IgD-negative memory B cell (primary cell): Measurements from ENCODE around the gene APC. TPM values are rescaled to one million over a fixed set of nuclear protein-coding genes. Genes with fewer than 3 reads are reported as not detected.
"Not testable (repeated sequence)": the region's sequence is repeated elsewhere in the genome, so short reads cannot be mapped to it uniquely, and the experiment has no call there.

Experiments used
- H3K27ac Mint-ChIP-seq, 3 donors: one replicate each; pipeline ENCODE4 v1.8.0; 2020 to 2022; ENCODE audit warnings: mild to moderate bottlenecking in 3 of 3, mixed read lengths in 3 of 3, moderate library complexity in 1 of 3
- H3K27me3 Mint-ChIP-seq: one replicate; pipeline ENCODE4 v1.8.0; 2021; ENCODE audit warnings: mixed read lengths
- H3K36me3 Mint-ChIP-seq: one replicate; pipeline ENCODE4 v1.8.0; 2020; ENCODE audit warnings: mild to moderate bottlenecking, mixed read lengths
- H3K4me1 Mint-ChIP-seq, 3 donors: one replicate each; pipeline ENCODE4 v1.8.0; 2020 to 2022; ENCODE audit warnings: mixed read lengths in 3 of 3, mild to moderate bottlenecking in 1 of 3
- H3K4me3 Mint-ChIP-seq, 4 donors: one replicate each; pipeline ENCODE4 v1.8.0; 2020 to 2022; ENCODE audit warnings: mild to moderate bottlenecking in 4 of 4, mixed read lengths in 4 of 4, moderate library complexity in 3 of 4
- H3K9me3 Mint-ChIP-seq, 3 donors: one replicate each; pipeline ENCODE4 v1.8.0; 2020 to 2021; ENCODE audit warnings: mixed read lengths in 3 of 3, mild to moderate bottlenecking in 1 of 3
- polyA plus RNA-seq: library from polyadenylated mRNA; unstranded; fragments of 300-500 nt; fragmentation: Illumina TruSeq; gene quantifications from one replicate; pipeline ENCODE4 v1.2.3, GENCODE V29; 2021

APC gene
- polyA plus RNA-seq, 1 donor from 2014 or later: 19.4 TPM

GRCh38 chr5:112833971-112834370 lies 96.3 kb downstream of the APC start:
- Mint-ChIP-seq H3K4me1 (peaks cover 0 to 2% (median 0%) of the 10 kb centered on the region in 3 donors), H3K9me3 (no peaks in the 10 kb centered on the region), H3K27me3 (no peaks in the 10 kb centered on the region), H3K4me3 (no peak overlapping the region), H3K36me3 (peaks cover 20% of the 10 kb centered on the region), H3K27ac (no peak overlapping the region)

GRCh38 chr5:112844489-112844888 lies 106.8 kb downstream of the APC start:
- H3K4me1 Mint-ChIP-seq: peaks cover 4% of the 10 kb centered on the region in 3 donors
- H3K27ac Mint-ChIP-seq: peak overlapping the region in 1 of 3 donors; percentile 76
- H3K27me3 Mint-ChIP-seq: no peaks in the 10 kb centered on the region
- H3K36me3 Mint-ChIP-seq: peaks cover 5% of the 10 kb centered on the region
- no peaks in the 10 kb centered on the region for H3K9me3 Mint-ChIP-seq
- no peak overlapping the region for H3K4me3 Mint-ChIP-seq

GRCh38 chr5:112846556-112846955 lies 108.9 kb downstream of the APC start:
- peaks cover 4% of the 10 kb centered on the region in 3 donors for H3K4me1 Mint-ChIP-seq
- H3K36me3 Mint-ChIP-seq: no peaks in the 10 kb centered on the region
- H3K4me3 Mint-ChIP-seq: no peak overlapping the region
- peak overlapping the region in 1 of 3 donors; percentile 56 for H3K27ac Mint-ChIP-seq
- no peaks in the 10 kb centered on the region for H3K27me3 Mint-ChIP-seq
- no peaks in the 10 kb centered on the region for H3K9me3 Mint-ChIP-seq

GRCh38 chr5:112847306-112847705 lies 109.6 kb downstream of the APC start:
- H3K27ac Mint-ChIP-seq: no peak overlapping the region

GRCh38 chr5:112848116-112848811 lies 110.6 kb downstream of the APC start:
- Mint-ChIP-seq H3K27ac (peak overlapping the region in 2 of 3 donors; percentile 1 to 33), H3K4me1 (peaks cover 4 to 6% (median 4%) of the 10 kb centered on the region in 3 donors), H3K9me3 (no peaks in the 10 kb centered on the region), H3K36me3 (no peaks in the 10 kb centered on the region), H3K27me3 (peaks cover 6% of the 10 kb centered on the region), H3K4me3 (peak overlapping the region in 1 of 4 donors; percentile 14)

More at GRCh38 chr5:112847306-112847705, 109.6 kb downstream of the APC start:
- Mint-ChIP-seq H3K36me3 (no peaks in the 10 kb centered on the region), H3K27me3 (peaks cover 2% of the 10 kb centered on the region), H3K4me1 (peaks cover 4 to 6% (median 4%) of the 10 kb centered on the region in 3 donors), H3K4me3 (no peak overlapping the region), H3K9me3 (no peaks in the 10 kb centered on the region)

- Mint-ChIP-seq H3K27ac (no peak overlapping the region), H3K27me3 (peaks cover 14% of the 10 kb centered on the region), H3K9me3 (peaks cover 5 to 10% (median 7%) of the 10 kb centered on the region in 3 donors)
These were observed 112.2 kb downstream of the APC start for GRCh38 chr5:112849912-112850311.

GRCh38 chr5:112854651-112855050 lies 117.0 kb downstream of the APC start:
- Mint-ChIP-seq H3K27ac (peak overlapping the region in 1 of 3 donors; percentile 26), H3K9me3 (peaks cover 8 to 11% (median 9%) of the 10 kb centered on the region in 3 donors), H3K4me1 (peaks cover 0 to 2% (median 2%) of the 10 kb centered on the region in 3 donors), H3K27me3 (peaks cover 23% of the 10 kb centered on the region), H3K36me3 (peaks cover 3% of the 10 kb centered on the region), H3K4me3 (no peak overlapping the region)

More at GRCh38 chr5:112849912-112850311, 112.2 kb downstream of the APC start:
- H3K4me1 Mint-ChIP-seq: peaks cover 4 to 6% (median 4%) of the 10 kb centered on the region in 3 donors
- peaks cover under 1% of the 10 kb centered on the region for H3K36me3 Mint-ChIP-seq
- H3K4me3 Mint-ChIP-seq: no peak overlapping the region

GRCh38 chr5:112857866-112858265 lies 120.2 kb downstream of the APC start:
- Mint-ChIP-seq H3K9me3 (peaks cover 8 to 11% (median 9%) of the 10 kb centered on the region in 3 donors), H3K27ac (no peak overlapping the region), H3K27me3 (peaks cover 18% of the 10 kb centered on the region), H3K4me3 (peak overlapping the region in 1 of 4 donors; percentile 7), H3K36me3 (peaks cover 3% of the 10 kb centered on the region), H3K4me1 (peaks cover 5 to 12% (median 9%) of the 10 kb centered on the region in 3 donors)

GRCh38 chr5:112860571-112860928 lies 122.9 kb downstream of the APC start:
- not testable (repeated sequence) for H3K9me3 Mint-ChIP-seq, H3K36me3 Mint-ChIP-seq, H3K27me3 Mint-ChIP-seq
- H3K27ac Mint-ChIP-seq: peak overlapping the region; percentile 87 to 97 (median 96)
- H3K4me1 Mint-ChIP-seq: peaks cover 12 to 21% (median 15%) of the 10 kb centered on the region in 3 donors
- H3K4me3 Mint-ChIP-seq: peak overlapping the region; percentile 95 to 99 (median 97)

GRCh38 chr5:112860929-112861637 lies 123.4 kb downstream of the APC start, which contains the start of gene SRP19:
TSS of gene SRP19 (plus strand) at chr5:112861287. CDS start at chr5:112861377, 90 bp downstream.
- peak within 1 kb of the TSS; percentile 95 to 99 (median 97) for H3K4me3 Mint-ChIP-seq
- peaks cover 12 to 21% (median 15%) of the 10 kb centered on the region in 3 donors for H3K4me1 Mint-ChIP-seq
- H3K27ac Mint-ChIP-seq: peak within 1 kb of the TSS; percentile 87 to 97 (median 96)
- H3K27me3 Mint-ChIP-seq: peaks cover 4% of the 10 kb centered on the region
- H3K9me3 Mint-ChIP-seq: no peaks in the 10 kb centered on the region
- H3K36me3 Mint-ChIP-seq: peaks cover 5% of the 10 kb centered on the region

- Mint-ChIP-seq H3K27me3 (peaks cover 4% of the 10 kb centered on the region), H3K27ac (peak overlapping the region; percentile 87 to 97 (median 96)), H3K9me3 (no peaks in the 10 kb centered on the region), H3K36me3 (peaks cover 5% of the 10 kb centered on the region), H3K4me3 (peak overlapping the region; percentile 95 to 99 (median 97)), H3K4me1 (peaks cover 12 to 22% (median 15%) of the 10 kb centered on the region in 3 donors)
These were observed 123.9 kb downstream of the APC start for GRCh38 chr5:112861638-112861985.

GRCh38 chr5:112862085-112862484 lies 124.4 kb downstream of the APC start:
- H3K4me1 Mint-ChIP-seq: peaks cover 12 to 25% (median 17%) of the 10 kb centered on the region in 3 donors

GRCh38 chr5:112863549-112863948 lies 125.9 kb downstream of the APC start:
- Mint-ChIP-seq H3K36me3 (peaks cover 5% of the 10 kb centered on the region), H3K9me3 (no peaks in the 10 kb centered on the region), H3K4me1 (peaks cover 12 to 25% (median 17%) of the 10 kb centered on the region in 3 donors)

More at GRCh38 chr5:112862085-112862484, 124.4 kb downstream of the APC start:
- no peaks in the 10 kb centered on the region for H3K9me3 Mint-ChIP-seq
- peak overlapping the region; percentile 95 to 99 (median 97) for H3K4me3 Mint-ChIP-seq
- H3K36me3 Mint-ChIP-seq: peaks cover 5% of the 10 kb centered on the region
- peak overlapping the region; percentile 87 to 97 (median 96) for H3K27ac Mint-ChIP-seq
- H3K27me3 Mint-ChIP-seq: peaks cover 4% of the 10 kb centered on the region

GRCh38 chr5:112865128-112865527 lies 127.4 kb downstream of the APC start:
- H3K27me3 Mint-ChIP-seq: no peaks in the 10 kb centered on the region
- no peak overlapping the region for H3K4me3 Mint-ChIP-seq
- H3K9me3 Mint-ChIP-seq: no peaks in the 10 kb centered on the region
- peaks cover 15 to 23% (median 19%) of the 10 kb centered on the region in 3 donors for H3K4me1 Mint-ChIP-seq
- H3K27ac Mint-ChIP-seq: no peak overlapping the region
- H3K36me3 Mint-ChIP-seq: peaks cover 5% of the 10 kb centered on the region

More at GRCh38 chr5:112863549-112863948, 125.9 kb downstream of the APC start:
- peak overlapping the region in 3 of 4 donors; percentile 41 to 97 (median 82) for H3K4me3 Mint-ChIP-seq
- H3K27ac Mint-ChIP-seq: peak overlapping the region in 1 of 3 donors; percentile 32
- peaks cover 1% of the 10 kb centered on the region for H3K27me3 Mint-ChIP-seq

- no peaks in the 10 kb centered on the region for H3K27me3 Mint-ChIP-seq
- H3K4me3 Mint-ChIP-seq: no peak overlapping the region
- peaks cover 5% of the 10 kb centered on the region for H3K36me3 Mint-ChIP-seq
- H3K4me1 Mint-ChIP-seq: peaks cover 11 to 19% (median 19%) of the 10 kb centered on the region in 3 donors
- H3K9me3 Mint-ChIP-seq: no peaks in the 10 kb centered on the region
- H3K27ac Mint-ChIP-seq: peak overlapping the region in 2 of 3 donors; percentile 65 to 71
These were observed 129.1 kb downstream of the APC start for GRCh38 chr5:112866739-112867138.
